Spleen (tissue), 11 donors: ENCODE results near the gene PDLIM3. TPM values are rescaled to one million over a fixed set of nuclear protein-coding genes. Genes with fewer than 3 reads are reported as not detected.
A peak's percentile ranks its signal among the peaks of the same experiment; 100 is the strongest.

Experiments used
- DNase-seq: peaks from one replicate; pipeline ENCODE4 v3.0.0-alpha.2; 2020
- H3K27ac ChIP-seq, 8 donors: fragments of 200-600 bp; sonication (generic) in 7 of 8; 1 replicate in 4 of 8; 2 replicates in 4 of 8; pipeline versions ENCODE4 v1.5.0 to v1.8.0; 2016 to 2021; ENCODE audit warnings: inconsistent platforms in 4 of 8, mild to moderate bottlenecking in 4 of 8, moderate library complexity in 1 of 8
- H3K27me3 ChIP-seq, 7 donors: fragments of 200-600 bp; sonication (generic) in 6 of 7; replicated peaks in 1 of 7; 1 replicate in 4 of 7; 2 replicates in 3 of 7; pipeline versions ENCODE4 v1.5.0 to v1.8.0; 2016 to 2021; ENCODE audit warnings: inconsistent platforms in 3 of 7, mild to moderate bottlenecking in 1 of 7
- H3K36me3 ChIP-seq, 6 donors: fragments of 200-600 bp; sonication (generic) in 5 of 6; 1 replicate in 4 of 6; 2 replicates in 2 of 6; pipeline versions ENCODE4 v1.5.0 to v1.8.0; 2016 to 2021; ENCODE audit warnings: inconsistent platforms in 2 of 6
- H3K4me1 ChIP-seq, 6 donors: fragments of 200-600 bp; sonication (generic) in 5 of 6; 1 replicate in 3 of 6; 2 replicates in 3 of 6; pipeline versions ENCODE4 v1.5.0 to v1.8.0; 2016 to 2021; ENCODE audit warnings: inconsistent platforms in 3 of 6
- H3K4me3 ChIP-seq, 8 donors: fragments of 200-600 bp; sonication (generic) in 7 of 8; 1 replicate in 4 of 8; 2 replicates in 4 of 8; pipeline versions ENCODE4 v1.5.0 to v1.8.0; 2016 to 2021; ENCODE audit warnings: inconsistent platforms in 4 of 8, mild to moderate bottlenecking in 4 of 8, moderate library complexity in 2 of 8
- H3K9me3 ChIP-seq, 8 donors: fragments of 200-600 bp; sonication (generic) in 7 of 8; 1 replicate in 4 of 8; 2 replicates in 4 of 8; pipeline versions ENCODE4 v1.5.0 to v1.8.0; 2016 to 2021; ENCODE audit warnings: inconsistent platforms in 4 of 8
- CTCF ChIP-seq, 11 experiments: fragments of 200-600 bp in 7 of 11; fragments of 450-650 bp in 4 of 11; sonication (generic) in 4 of 11; IDR thresholded peaks in 8 of 11; conservative IDR thresholded peaks in 3 of 11; 1 replicate in 7 of 11; 2 replicates in 4 of 11; pipeline versions ENCODE4 v1.4.0 to v1.8.0; 2016 to 2021; ENCODE audit warnings: antibody characterized with exemption in 11 of 11, inconsistent platforms in 4 of 11, mild to moderate bottlenecking in 1 of 11
- POLR2A ChIP-seq, 3 donors: fragments of 450-650 bp; IDR thresholded peaks; one replicate each; pipeline ENCODE4 v1.5.1; 2017; ENCODE audit warnings: antibody characterized with exemption in 3 of 3, mild to moderate bottlenecking in 1 of 3
- POLR2AphosphoS5 ChIP-seq, 3 donors: sonication (generic); formaldehyde crosslinking; IDR thresholded peaks; one replicate each; pipeline ENCODE4 v1.5.1; 2017; ENCODE audit warnings: antibody characterized with exemption in 3 of 3
- WGBS, 5 donors: extraction: QIAGEN DNeasy Blood & Tissue Kit in 3 of 5; methylation state at CpG; one replicate each; pipeline versions ENCODE4 v1.1.5 to v1.1.7; 2013 to 2018; 5-methylcytosine and 5-hydroxymethylcytosine counted together
- intact Hi-C: fragments of 100-400 bp; cut with DNase I; formaldehyde crosslinking; loops from one replicate; pipeline ENCODE4 v1.15.0; 2023; ENCODE audit warnings: low total_unique reads
- polyA plus RNA-seq, 3 donors: library from polyadenylated mRNA; stranded (reverse); fragments of 200-250 nt; gene quantifications; one replicate each; pipeline ENCODE4 v1.2.1, GENCODE V29; 2013
- total RNA-seq, 7 donors: library from RNA; depleted of rRNA in 3 of 7; stranded (reverse); fragments of >200 nt in 3 of 7; fragmentation: NEBNext Ultra II Directional in 4 of 7; extraction: Animal tissue kit (Norgen Biotek cat#: 25700) in 4 of 7; gene quantifications; one replicate each; pipeline versions ENCODE4 v1.1.0 to v1.2.1, GENCODE V29; 2016 to 2021
- donor health status: healthy with polysubstance abuse.
- donor health status: DM: no; HTN: no; CAD: no; lungs with moderate emphysema.
- donor health status: DM: no; HTN: no; CAD: no.
- donor health status: Bipolar disorder and iron deficiency.
- donor health status: healthy.
- donor health status: DM: no; HTN: no; CAD: no.
- donor health status: DM: yes; HTN: yes; CAD: no.

The PDLIM3 gene
- total and polyA plus RNA-seq, 10 donors: 28.0 to 107 (median 63.2) TPM

- Histone ChIP-seq H3K9me3 (no peaks in the 10 kb centered on the region), H3K4me1 (no peaks in the 10 kb centered on the region), H3K27me3 (peaks cover 0 to 6% (median 0%) of the 10 kb centered on the region in 7 donors), H3K36me3 (no peaks in the 10 kb centered on the region), H3K27ac (no peak overlapping the region), H3K4me3 (no peak overlapping the region)
- DNase-seq: no peak
- intact Hi-C loops: no loop called here
- WGBS, 5 donors: 86 to 95% (median 89%) methylated on average over 12 of the region's 12 CpGs
- TF ChIP-seq CTCF (IDR thresholded peaks at IDR 0.05 in 8 of 11, conservative IDR thresholded peaks at IDR 0.05 in 3 of 11) (no peak), POLR2AphosphoS5 (IDR thresholded peaks at IDR 0.05) (no peak), POLR2A (IDR thresholded peaks at IDR 0.05) (no peak)
Observed at GRCh38 chr4:185580699-185581098, 45.4 kb upstream of the PDLIM3 start.

- no peak overlapping the region for H3K27ac ChIP-seq
- no peaks in the 10 kb centered on the region for H3K27me3 ChIP-seq
- H3K36me3 ChIP-seq: no peaks in the 10 kb centered on the region
- H3K9me3 ChIP-seq: no peaks in the 10 kb centered on the region
- WGBS, 5 donors: 71 to 87% (median 78%) methylated on average over 3 of the region's 3 CpGs
- no peak for DNase-seq
- no peak for TF ChIP-seq POLR2A (IDR thresholded peaks at IDR 0.05)
- no peak for TF ChIP-seq CTCF (IDR thresholded peaks at IDR 0.05 in 8 of 11, conservative IDR thresholded peaks at IDR 0.05 in 3 of 11)
- no peak for TF ChIP-seq POLR2AphosphoS5 (IDR thresholded peaks at IDR 0.05)
- H3K4me3 ChIP-seq: no peak overlapping the region
- intact Hi-C loops: no loop called here
- H3K4me1 ChIP-seq: peaks cover 0 to 5% (median 0%) of the 10 kb centered on the region in 6 donors
Observed at GRCh38 chr4:185578284-185578683, 43.0 kb upstream of the PDLIM3 start.

- Histone ChIP-seq H3K9me3 (no peaks in the 10 kb centered on the region), H3K36me3 (no peaks in the 10 kb centered on the region), H3K4me3 (no peak overlapping the region), H3K27me3 (no peaks in the 10 kb centered on the region), H3K4me1 (peaks cover 0 to 6% (median 0%) of the 10 kb centered on the region in 6 donors), H3K27ac (peak overlapping the region in 5 of 8 donors; percentile 3 to 62 (median 33))
- WGBS, 5 donors: 78 to 87% (median 81%) methylated on average over 8 of the region's 8 CpGs
- no peak for DNase-seq
- intact Hi-C loops: no loop called here
- no peak for TF ChIP-seq CTCF (IDR thresholded peaks at IDR 0.05 in 8 of 11, conservative IDR thresholded peaks at IDR 0.05 in 3 of 11)
- TF ChIP-seq POLR2A (IDR thresholded peaks at IDR 0.05): no peak
- no peak for TF ChIP-seq POLR2AphosphoS5 (IDR thresholded peaks at IDR 0.05)
Observed at GRCh38 chr4:185576962-185577950, 41.9 kb upstream of the PDLIM3 start.

- peak overlapping the region in 5 of 8 donors; percentile 12 to 62 (median 33) for H3K27ac ChIP-seq
- intact Hi-C loops: no loop called here
- H3K9me3 ChIP-seq: no peaks in the 10 kb centered on the region
- peaks cover 0 to 6% (median 0%) of the 10 kb centered on the region in 6 donors for H3K4me1 ChIP-seq
- WGBS, 5 donors: 79 to 84% (median 80%) methylated on average over 9 of the region's 9 CpGs
- no peak for DNase-seq
- no peak overlapping the region for H3K4me3 ChIP-seq
- no peaks in the 10 kb centered on the region for H3K36me3 ChIP-seq
- H3K27me3 ChIP-seq: no peaks in the 10 kb centered on the region
- TF ChIP-seq POLR2AphosphoS5 (IDR thresholded peaks at IDR 0.05) (no peak), POLR2A (IDR thresholded peaks at IDR 0.05) (no peak), CTCF (IDR thresholded peaks at IDR 0.05 in 8 of 11, conservative IDR thresholded peaks at IDR 0.05 in 3 of 11) (no peak)
Observed at GRCh38 chr4:185576314-185576961, 41.1 kb upstream of the PDLIM3 start.
